SH-SY5Y (cell line): Measurements from ENCODE around the gene KCNJ6.

Experiments
- GATA2 ChIP-seq: IDR thresholded peaks from 2 replicates; pipeline ENCODE4 v1.6.1; 2011; ENCODE audit warnings: mild to moderate bottlenecking, low read depth, low read length
- GATA3 ChIP-seq: IDR thresholded peaks from 2 replicates; pipeline ENCODE4 v1.6.1; 2011; ENCODE audit warnings: low read depth, mild to moderate bottlenecking, low read length, moderate library complexity

The KCNJ6 gene

GRCh38 chr21:37765221-37765900 lies 150.9 kb downstream of the KCNJ6 start:
- TF ChIP-seq GATA2, result no peak
- TF ChIP-seq GATA3, result no peak

DNA sequence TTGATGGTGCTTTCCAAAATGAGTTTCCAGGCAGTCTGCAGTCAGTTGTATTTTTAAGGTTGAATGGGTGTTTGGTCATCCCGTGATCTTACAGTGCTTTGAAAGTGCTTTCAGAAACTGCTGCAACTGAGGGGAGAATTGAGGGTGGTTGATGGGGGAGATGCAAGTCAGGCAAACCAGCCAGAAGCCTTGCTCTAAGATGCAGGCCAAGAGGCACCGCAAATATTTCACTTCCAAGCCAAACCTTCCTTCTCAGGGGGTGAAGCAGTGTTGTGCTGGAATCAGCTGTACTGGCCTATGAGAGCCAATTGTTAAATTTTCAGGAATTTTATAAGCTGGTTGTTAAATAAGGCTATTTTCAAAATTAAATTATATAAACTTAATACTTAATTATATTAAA lies 151.6 kb downstream of the KCNJ6 start:
- no peak for TF ChIP-seq GATA2
- no peak for TF ChIP-seq GATA3

DNA sequence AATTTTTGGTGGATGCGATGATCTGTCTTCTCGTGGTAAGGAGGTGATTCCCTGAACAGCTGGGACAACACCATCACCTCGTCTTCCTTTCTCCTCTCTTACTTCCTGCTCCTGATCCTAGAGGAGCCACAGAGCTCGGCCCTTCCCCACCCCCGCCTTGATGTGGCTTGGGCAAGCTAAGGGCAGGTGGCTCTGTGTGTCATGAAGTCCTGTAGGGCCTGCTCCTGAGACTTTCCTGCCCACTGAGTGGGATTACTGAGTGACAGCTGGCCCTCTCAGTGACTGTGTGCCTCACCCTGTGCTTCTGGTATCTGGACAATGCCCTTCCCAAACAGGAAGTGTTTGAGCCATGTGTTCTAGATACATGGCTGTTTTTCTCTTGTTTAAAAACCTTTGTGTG lies 153.0 kb downstream of the KCNJ6 start:
- no peak for TF ChIP-seq GATA2
- TF ChIP-seq GATA3, result no peak

DNA sequence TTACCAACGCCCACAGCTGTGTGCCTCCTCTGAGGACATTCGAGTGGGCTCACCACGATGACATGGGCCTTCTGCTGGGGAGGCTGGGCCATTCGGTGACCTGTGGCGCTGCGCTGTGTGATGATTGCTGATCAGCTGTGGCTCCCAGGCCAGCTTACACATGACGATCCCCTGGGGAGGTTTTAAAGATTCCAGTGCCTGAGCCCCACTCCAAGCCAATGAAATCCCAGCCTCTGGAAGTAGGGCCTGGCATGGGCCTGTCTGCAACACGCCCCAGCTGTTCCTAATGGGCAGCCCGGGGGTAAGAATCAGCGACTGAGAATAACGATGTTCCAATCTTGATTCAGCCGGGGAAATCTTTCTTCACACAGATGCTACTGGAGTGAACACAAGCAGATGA lies 153.7 kb downstream of the KCNJ6 start:
- no peak for TF ChIP-seq GATA3
- no peak for TF ChIP-seq GATA2

DNA sequence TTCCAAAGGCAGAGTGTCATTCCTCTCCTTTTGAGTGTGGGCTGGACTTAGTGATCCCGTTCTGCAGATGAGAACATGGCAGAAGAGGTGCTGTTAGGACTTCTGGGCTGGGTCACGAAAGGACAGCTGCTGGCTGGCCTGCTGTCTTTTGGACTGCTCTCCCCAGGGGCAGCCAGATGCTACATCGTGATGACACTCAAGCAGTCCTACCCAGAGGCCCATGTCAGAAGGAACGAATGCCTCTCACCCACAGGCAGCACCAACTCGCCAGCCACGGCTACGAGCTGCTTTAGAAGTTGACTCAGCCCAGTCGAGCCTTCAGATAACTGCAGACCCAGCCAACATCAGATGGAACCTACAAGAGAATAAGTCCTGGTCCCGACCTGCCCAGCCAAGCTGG lies 156.5 kb downstream of the KCNJ6 start:
- TF ChIP-seq GATA3, result no peak
- no peak for TF ChIP-seq GATA2

DNA sequence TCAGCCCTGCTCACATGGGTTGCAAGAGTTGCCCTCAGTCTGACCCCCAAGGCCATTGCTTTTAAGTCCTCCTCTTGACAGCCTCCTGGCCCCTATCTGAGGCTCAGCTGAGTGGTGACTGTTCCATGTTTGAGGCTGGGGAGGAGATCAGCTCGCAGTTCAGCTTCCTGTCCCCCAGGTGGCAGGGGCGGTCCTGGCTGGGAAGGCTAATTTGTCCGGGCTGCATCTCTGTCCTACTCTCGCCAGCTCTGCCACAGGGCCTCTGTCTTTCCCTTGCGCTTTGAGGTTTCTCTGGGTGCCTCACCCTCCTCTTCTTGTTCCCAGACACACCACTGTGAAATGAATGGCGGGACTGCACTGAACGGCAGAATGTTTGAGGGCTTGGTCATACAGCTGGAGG lies 157.3 kb downstream of the KCNJ6 start:
- TF ChIP-seq GATA2 (no peak), GATA3 (no peak)

- TF ChIP-seq GATA3 (no peak), GATA2 (no peak)
These were observed 158.5 kb downstream of the KCNJ6 start for GRCh38 chr21:37757606-37758376.

- TF ChIP-seq GATA2 (no peak), GATA3 (no peak)
These were observed 163.1 kb downstream of the KCNJ6 start for GRCh38 chr21:37753122-37753599.

DNA sequence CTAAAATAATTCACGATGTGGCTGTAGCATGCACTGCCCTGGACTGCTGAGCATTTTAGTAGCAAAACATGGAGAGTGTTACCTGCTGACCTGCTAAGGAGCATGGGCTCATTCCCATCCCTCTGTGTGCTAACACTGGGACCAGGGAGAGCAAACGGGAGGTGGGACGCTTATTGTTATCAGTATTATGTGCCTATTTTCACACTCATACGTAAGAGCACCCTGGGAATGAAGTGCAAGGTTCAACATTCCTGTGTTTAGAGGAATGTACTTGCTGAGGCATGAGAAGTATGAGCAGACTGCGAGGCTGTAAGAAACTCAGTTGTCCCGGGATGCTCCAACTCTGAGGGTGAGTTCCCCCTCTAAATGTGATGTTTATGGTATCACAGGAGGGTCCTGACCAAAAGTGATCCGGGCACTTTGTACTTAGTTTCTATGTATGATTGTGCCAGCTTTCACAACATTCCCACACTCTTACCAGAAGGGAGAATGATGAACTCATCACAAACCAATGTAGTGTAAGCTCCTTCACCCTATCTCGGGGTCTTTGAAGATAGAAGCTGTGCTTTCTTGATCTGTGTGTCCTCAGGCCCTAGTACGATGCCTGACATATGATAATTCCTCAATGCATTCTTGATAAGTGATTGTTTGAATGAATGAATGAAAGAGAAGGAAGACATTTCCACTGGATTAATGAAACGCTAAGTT lies 164.8 kb downstream of the KCNJ6 start:
- TF ChIP-seq GATA2 (no peak), GATA3 (no peak)

GRCh38 chr21:37749132-37749531 lies 167.1 kb downstream of the KCNJ6 start:
- TF ChIP-seq GATA3 (no peak), GATA2 (no peak)

GRCh38 chr21:37748351-37748750 lies 167.9 kb downstream of the KCNJ6 start:
- TF ChIP-seq GATA2, result no peak
- no peak for TF ChIP-seq GATA3

GRCh38 chr21:37746849-37747248 lies 169.4 kb downstream of the KCNJ6 start:
- no peak for TF ChIP-seq GATA2
- TF ChIP-seq GATA3, result no peak

DNA sequence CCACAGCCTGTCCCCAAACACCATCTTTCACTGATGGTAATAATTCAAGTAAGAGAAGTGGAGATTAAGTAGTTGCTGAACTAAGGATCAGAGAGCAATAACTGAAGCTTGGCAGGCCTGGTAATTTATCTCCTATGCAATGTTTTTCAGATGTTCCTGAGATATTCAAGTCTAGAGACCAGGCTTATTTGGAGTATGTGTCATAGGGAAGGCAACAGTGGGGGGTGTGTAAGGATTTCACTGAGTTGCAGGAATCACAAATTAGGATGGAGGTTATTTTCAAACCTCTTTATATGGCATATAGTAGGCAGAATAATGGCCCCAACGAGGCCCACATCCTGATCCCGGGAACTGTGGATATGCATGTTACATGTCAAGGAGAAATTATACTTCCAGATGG lies 171.7 kb downstream of the KCNJ6 start:
- TF ChIP-seq GATA3, result no peak
- TF ChIP-seq GATA2, result no peak

- TF ChIP-seq GATA2 (no peak), GATA3 (no peak)
These were observed 173.7 kb downstream of the KCNJ6 start for GRCh38 chr21:37742532-37742931.

DNA sequence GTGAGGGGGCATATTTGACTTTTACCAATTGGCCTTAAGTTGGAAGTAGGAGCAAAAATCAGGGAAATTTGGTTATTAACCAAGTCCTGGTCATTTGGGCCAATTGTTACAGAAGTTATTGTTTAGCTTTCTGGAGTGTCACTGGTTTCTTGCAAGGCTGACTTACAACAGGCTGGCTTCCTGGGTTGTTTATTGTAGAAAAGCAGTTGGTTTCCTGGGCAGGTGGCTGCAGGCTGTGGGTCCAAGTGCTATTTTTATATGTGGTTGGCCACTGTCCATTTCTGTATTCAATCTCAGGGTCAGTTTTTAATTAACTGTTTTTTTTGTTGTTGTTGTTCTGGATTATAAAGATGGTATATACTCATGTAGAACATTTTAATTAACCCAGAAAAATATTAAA lies 174.1 kb downstream of the KCNJ6 start:
- no peak for TF ChIP-seq GATA2
- TF ChIP-seq GATA3, result no peak

DNA sequence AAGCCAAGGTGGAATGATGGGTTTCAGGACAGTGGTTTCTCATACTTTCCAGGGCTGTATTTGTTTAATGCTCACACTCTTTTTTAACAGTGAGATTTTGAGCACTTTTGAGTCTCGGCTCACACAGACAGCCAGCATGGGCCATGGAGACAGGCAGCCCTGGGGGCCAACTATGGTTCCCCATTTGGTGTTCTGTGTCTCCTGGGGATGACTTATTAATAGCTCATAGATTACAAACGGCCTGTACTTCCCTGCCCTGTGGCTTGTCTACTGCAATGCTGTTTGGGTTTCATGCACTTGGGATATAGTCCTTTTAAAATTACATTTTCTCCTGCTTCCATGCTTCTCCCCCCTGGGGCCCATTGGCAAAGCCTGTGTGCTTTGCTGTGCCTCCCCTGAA lies 178.3 kb downstream of the KCNJ6 start:
- no peak for TF ChIP-seq GATA3
- TF ChIP-seq GATA2, result no peak
